ENCODE data around the gene SEMA6A. TPM values are rescaled to one million over a fixed set of nuclear protein-coding genes. Genes with fewer than 3 reads are reported as not detected.
A peak's percentile ranks its signal among the peaks of the same experiment; 100 is the strongest.

Gene SEMA6A
- total RNA-seq, 1 donor from 2014 or later: 2.6 TPM

GRCh38 chr5:116396476-116397099 lies 178.0 kb downstream of the SEMA6A start:
- no peak overlapping the region for H3K27ac Mint-ChIP-seq (ENCODE audit: unreplicated experiment)
- H3K36me3 Mint-ChIP-seq (ENCODE audit: unreplicated experiment): no peaks in the 10 kb centered on the region
- no peak for TF ChIP-seq CTCF (IDR thresholded peaks at IDR 0.05)
- H3K9me3 Mint-ChIP-seq (ENCODE audit: unreplicated experiment): no peaks in the 10 kb centered on the region
- H3K4me1 Mint-ChIP-seq (ENCODE audit: unreplicated experiment): peaks cover 18% of the 10 kb centered on the region
- H3K27me3 Mint-ChIP-seq (ENCODE audit: unreplicated experiment): no peaks in the 10 kb centered on the region
- H3K4me3 Mint-ChIP-seq (ENCODE audit: unreplicated experiment): no peak overlapping the region
- DNase-seq (ENCODE audit: extremely low spot score, unreplicated experiment): no peak

- Mint-ChIP-seq H3K4me3 (ENCODE audit: unreplicated experiment) (no peak overlapping the region), H3K4me1 (ENCODE audit: unreplicated experiment) (peaks cover 18% of the 10 kb centered on the region), H3K9me3 (ENCODE audit: unreplicated experiment) (no peaks in the 10 kb centered on the region), H3K27ac (ENCODE audit: unreplicated experiment) (peak overlapping the region; percentile 12), H3K36me3 (ENCODE audit: unreplicated experiment) (no peaks in the 10 kb centered on the region), H3K27me3 (ENCODE audit: unreplicated experiment) (no peaks in the 10 kb centered on the region)
- TF ChIP-seq CTCF (IDR thresholded peaks at IDR 0.05): no peak
- DNase-seq (ENCODE audit: extremely low spot score, unreplicated experiment): no peak
Measured at GRCh38 chr5:116395631-116396203, 178.9 kb downstream of the SEMA6A start.

GRCh38 chr5:116395226-116395625 lies 179.4 kb downstream of the SEMA6A start:
- Mint-ChIP-seq H3K27me3 (ENCODE audit: unreplicated experiment) (no peaks in the 10 kb centered on the region), H3K4me3 (ENCODE audit: unreplicated experiment) (no peak overlapping the region), H3K9me3 (ENCODE audit: unreplicated experiment) (no peaks in the 10 kb centered on the region), H3K27ac (ENCODE audit: unreplicated experiment) (peak overlapping the region; percentile 12), H3K4me1 (ENCODE audit: unreplicated experiment) (peaks cover 18% of the 10 kb centered on the region), H3K36me3 (ENCODE audit: unreplicated experiment) (no peaks in the 10 kb centered on the region)
- DNase-seq (ENCODE audit: extremely low spot score, unreplicated experiment): no peak
- TF ChIP-seq CTCF (IDR thresholded peaks at IDR 0.05): no peak

- H3K36me3 Mint-ChIP-seq (ENCODE audit: unreplicated experiment): no peaks in the 10 kb centered on the region
- no peaks in the 10 kb centered on the region for H3K27me3 Mint-ChIP-seq (ENCODE audit: unreplicated experiment)
- H3K4me1 Mint-ChIP-seq (ENCODE audit: unreplicated experiment): peaks cover 18% of the 10 kb centered on the region
- no peak for DNase-seq (ENCODE audit: extremely low spot score, unreplicated experiment)
- no peak overlapping the region for H3K4me3 Mint-ChIP-seq (ENCODE audit: unreplicated experiment)
- no peaks in the 10 kb centered on the region for H3K9me3 Mint-ChIP-seq (ENCODE audit: unreplicated experiment)
- H3K27ac Mint-ChIP-seq (ENCODE audit: unreplicated experiment): no peak overlapping the region
- TF ChIP-seq CTCF (IDR thresholded peaks at IDR 0.05): no peak
Measured at GRCh38 chr5:116394186-116394867, 180.3 kb downstream of the SEMA6A start.

Data from osteocyte (in vitro differentiated cells).